ENCODE data around the gene TRAPPC14. TPM values are rescaled to one million over a fixed set of nuclear protein-coding genes. Genes with fewer than 3 reads are reported as not detected.

Gene TRAPPC14
- total RNA-seq, 3 donors from 2014 or later: 3.4 to 16.1 (median 12.6) TPM

DNA sequence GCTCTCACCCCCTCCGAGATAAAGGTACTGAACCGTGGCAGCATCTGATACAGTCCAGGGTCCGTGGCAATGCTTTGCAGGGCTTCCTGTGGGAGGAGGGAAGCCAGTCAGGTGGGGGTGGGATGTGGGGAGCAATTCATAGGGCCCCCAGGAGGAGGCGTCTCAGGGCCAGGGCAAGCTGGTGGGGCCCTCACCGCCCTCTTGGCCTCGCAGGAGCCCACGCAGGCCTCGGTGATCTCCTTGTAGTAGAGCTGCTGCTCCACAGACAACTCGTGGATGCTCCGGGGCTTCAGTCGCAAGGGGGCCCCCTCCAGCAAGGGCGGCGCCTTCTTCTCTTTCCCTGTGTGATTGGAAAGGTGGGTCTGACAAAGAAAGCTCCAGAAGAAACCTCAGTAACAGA, 46.6 kb downstream of the TRAPPC14 start:
- no peaks in the 10 kb centered on the region for H3K36me3 ChIP-seq
- no peak overlapping the region for H3K4me3 ChIP-seq
- H3K27me3 ChIP-seq: no peaks in the 10 kb centered on the region
- no peak for DNase-seq (ENCODE audit: low spot score in 2 of 2)
- intact Hi-C loops (cut with DNase I; ENCODE audit: low total_unique reads): no loop called here
- no peak overlapping the region for H3K27ac ChIP-seq
- H3K9me3 ChIP-seq: no peaks in the 10 kb centered on the region
- TF ChIP-seq POLR2A (IDR thresholded peaks at IDR 0.05): no peak
- TF ChIP-seq, protein P1, sequence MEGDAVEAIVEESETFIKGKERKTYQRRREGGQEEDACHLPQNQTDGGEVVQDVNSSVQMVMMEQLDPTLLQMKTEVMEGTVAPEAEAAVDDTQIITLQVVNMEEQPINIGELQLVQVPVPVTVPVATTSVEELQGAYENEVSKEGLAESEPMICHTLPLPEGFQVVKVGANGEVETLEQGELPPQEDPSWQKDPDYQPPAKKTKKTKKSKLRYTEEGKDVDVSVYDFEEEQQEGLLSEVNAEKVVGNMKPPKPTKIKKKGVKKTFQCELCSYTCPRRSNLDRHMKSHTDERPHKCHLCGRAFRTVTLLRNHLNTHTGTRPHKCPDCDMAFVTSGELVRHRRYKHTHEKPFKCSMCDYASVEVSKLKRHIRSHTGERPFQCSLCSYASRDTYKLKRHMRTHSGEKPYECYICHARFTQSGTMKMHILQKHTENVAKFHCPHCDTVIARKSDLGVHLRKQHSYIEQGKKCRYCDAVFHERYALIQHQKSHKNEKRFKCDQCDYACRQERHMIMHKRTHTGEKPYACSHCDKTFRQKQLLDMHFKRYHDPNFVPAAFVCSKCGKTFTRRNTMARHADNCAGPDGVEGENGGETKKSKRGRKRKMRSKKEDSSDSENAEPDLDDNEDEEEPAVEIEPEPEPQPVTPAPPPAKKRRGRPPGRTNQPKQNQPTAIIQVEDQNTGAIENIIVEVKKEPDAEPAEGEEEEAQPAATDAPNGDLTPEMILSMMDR (IDR thresholded peaks at IDR 0.05): no peak
- TF ChIP-seq POLR2AphosphoS5 (IDR thresholded peaks at IDR 0.05): no peak
- no peaks in the 10 kb centered on the region for H3K4me1 ChIP-seq

DNA sequence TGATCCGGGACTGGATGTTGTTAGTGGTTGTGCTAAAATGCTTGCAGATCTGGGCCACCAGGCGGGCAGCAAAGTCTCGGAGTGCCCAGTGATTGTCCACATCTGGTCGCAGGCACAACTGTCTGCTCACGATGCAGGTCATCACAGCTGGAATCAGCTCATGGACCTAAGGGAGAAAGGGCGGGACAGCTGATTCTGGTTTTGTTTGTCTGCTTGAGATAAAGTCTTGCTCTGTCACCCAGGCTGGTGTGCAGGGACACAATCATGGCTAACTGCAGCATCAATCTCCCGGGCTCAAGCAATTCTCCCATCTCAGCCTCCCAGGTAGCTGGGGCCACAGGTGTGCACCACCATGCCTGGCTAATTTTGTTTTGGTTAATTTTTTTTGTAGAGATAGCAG, 47.4 kb downstream of the TRAPPC14 start:
- intact Hi-C loops (cut with DNase I; ENCODE audit: low total_unique reads): no loop called here
- no peaks in the 10 kb centered on the region for H3K36me3 ChIP-seq
- H3K4me1 ChIP-seq: no peaks in the 10 kb centered on the region

DNA sequence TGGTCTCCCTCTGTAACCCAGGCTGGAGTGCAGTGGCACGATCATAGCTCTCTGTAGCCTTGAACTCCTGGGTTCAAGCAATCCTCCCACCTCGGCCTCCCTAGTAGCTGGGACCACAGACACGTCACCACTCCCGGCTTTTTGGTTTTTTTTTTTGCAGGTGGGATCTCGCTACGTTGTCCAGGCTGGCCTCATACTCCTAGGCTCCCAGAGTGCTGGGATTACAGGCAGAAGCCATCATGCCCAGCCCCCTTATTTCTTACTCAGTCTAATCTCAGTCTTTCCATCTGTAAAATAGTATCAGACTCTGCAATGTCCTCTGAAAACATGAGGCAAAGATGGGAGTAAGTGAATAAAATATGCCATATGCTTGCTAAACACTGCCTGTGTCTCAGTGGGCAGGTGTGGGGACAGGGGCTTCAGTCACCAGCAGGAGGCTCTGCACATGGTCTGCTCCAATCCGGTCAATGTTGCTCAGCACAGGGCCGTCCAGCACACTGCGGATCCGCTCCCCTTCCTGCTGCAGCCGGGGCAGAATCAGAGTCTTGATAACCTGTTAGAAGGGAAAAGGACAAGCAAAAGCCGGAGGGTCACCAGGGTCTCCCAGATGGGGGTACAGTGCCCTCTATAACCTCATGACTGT, 48.9 kb downstream of the TRAPPC14 start:
- H3K9me3 ChIP-seq: no peaks in the 10 kb centered on the region
- no peak overlapping the region for H3K4me3 ChIP-seq
- intact Hi-C loops (cut with DNase I; ENCODE audit: low total_unique reads): no loop called here
- no peaks in the 10 kb centered on the region for H3K36me3 ChIP-seq
- TF ChIP-seq POLR2AphosphoS5 (IDR thresholded peaks at IDR 0.05) (no peak), POLR2A (IDR thresholded peaks at IDR 0.05) (no peak)
- TF ChIP-seq, protein P1 (IDR thresholded peaks at IDR 0.05): no peak
- no peak overlapping the region for H3K27ac ChIP-seq
- H3K27me3 ChIP-seq: no peaks in the 10 kb centered on the region
- no peaks in the 10 kb centered on the region for H3K4me1 ChIP-seq
- DNase-seq (ENCODE audit: low spot score in 2 of 2): no peak

More for the DNA sequence above, 47.4 kb downstream of the TRAPPC14 start:
- no peaks in the 10 kb centered on the region for H3K27me3 ChIP-seq
- H3K9me3 ChIP-seq: no peaks in the 10 kb centered on the region
- DNase-seq (ENCODE audit: low spot score in 2 of 2): no peak
- no peak overlapping the region for H3K4me3 ChIP-seq
- TF ChIP-seq POLR2A (IDR thresholded peaks at IDR 0.05) (no peak), POLR2AphosphoS5 (IDR thresholded peaks at IDR 0.05) (no peak)
- H3K27ac ChIP-seq: no peak overlapping the region

DNA sequence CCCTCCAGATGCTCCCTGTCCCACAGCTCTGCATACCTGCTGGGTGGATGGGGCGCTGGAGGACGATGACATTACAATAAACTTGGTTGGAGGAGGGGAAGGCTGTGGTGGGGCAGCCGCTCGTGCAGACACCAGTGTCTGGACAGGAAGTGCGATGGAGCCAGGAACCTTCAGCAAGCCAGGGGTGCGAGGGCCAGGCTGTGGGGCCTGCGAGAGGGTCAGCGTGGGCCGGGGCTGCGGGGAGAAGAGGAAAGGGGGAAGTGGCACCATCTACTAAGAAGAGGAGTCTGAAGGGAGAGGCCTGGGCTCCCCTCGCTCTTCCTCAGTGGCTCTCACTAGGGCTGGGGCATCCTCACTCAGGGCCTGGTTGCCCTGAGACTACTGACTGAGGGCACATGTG, 50.6 kb downstream of the TRAPPC14 start:
- no peak overlapping the region for H3K4me3 ChIP-seq
- no peak for DNase-seq (ENCODE audit: low spot score in 2 of 2)
- H3K36me3 ChIP-seq: no peaks in the 10 kb centered on the region
- H3K9me3 ChIP-seq: no peaks in the 10 kb centered on the region
- no peaks in the 10 kb centered on the region for H3K4me1 ChIP-seq
- intact Hi-C loops (cut with DNase I; ENCODE audit: low total_unique reads): no loop called here
- no peaks in the 10 kb centered on the region for H3K27me3 ChIP-seq
- TF ChIP-seq POLR2AphosphoS5 (IDR thresholded peaks at IDR 0.05): no peak
- no peak for TF ChIP-seq POLR2A (IDR thresholded peaks at IDR 0.05)
- TF ChIP-seq, protein P1 (IDR thresholded peaks at IDR 0.05): no peak
- H3K27ac ChIP-seq: no peak overlapping the region

DNA sequence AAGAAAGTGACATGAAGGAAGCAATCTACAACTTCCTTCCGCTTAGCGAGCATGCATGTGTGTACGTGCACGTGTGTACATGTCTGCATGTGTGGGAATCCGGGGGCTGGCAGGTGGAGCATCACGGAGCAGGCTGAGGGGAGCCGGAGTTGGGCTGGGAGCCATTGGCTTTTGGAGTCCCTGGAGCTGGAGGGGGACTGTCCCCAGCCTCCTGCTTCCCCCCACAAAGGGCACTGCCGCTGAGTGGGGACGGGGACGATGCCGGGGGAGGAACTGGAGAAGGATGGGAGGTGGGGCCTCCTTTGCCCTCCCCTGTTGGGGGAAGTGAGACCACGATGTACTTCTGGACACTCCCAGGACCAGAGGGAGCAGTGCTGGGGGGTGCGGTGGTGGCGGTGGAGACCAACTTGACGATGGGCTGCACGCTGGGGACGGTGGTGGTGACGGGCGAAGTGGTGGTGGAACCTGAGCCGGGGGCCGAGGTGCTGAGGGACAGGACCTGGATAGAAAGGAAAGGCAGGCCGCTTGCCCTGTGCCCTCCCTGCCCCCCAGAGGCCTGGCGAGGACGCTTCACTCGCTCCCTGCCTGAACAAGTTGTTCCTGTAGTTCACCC, 51.3 kb downstream of the TRAPPC14 start:
- H3K27me3 ChIP-seq: no peaks in the 10 kb centered on the region
- intact Hi-C loops (cut with DNase I; ENCODE audit: low total_unique reads): no loop called here
- H3K9me3 ChIP-seq: no peaks in the 10 kb centered on the region
- no peak overlapping the region for H3K27ac ChIP-seq
- no peak for DNase-seq (ENCODE audit: low spot score in 2 of 2)
- no peak overlapping the region for H3K4me3 ChIP-seq
- TF ChIP-seq, protein P1 (IDR thresholded peaks at IDR 0.05): no peak
- no peak for TF ChIP-seq POLR2AphosphoS5 (IDR thresholded peaks at IDR 0.05)
- no peak for TF ChIP-seq POLR2A (IDR thresholded peaks at IDR 0.05)
- H3K4me1 ChIP-seq: peaks cover 0 to 5% of the 10 kb centered on the region in 2 donors
- H3K36me3 ChIP-seq: no peaks in the 10 kb centered on the region

Measured in breast epithelium (tissue), 4 donors.